ENCODE data around the gene TRIM24.

TRIM24 gene

GRCh38 chr7:138551102-138551501, 91.0 kb downstream of the TRIM24 start:
- no peak for TF ChIP-seq CTCF (IDR thresholded peaks at IDR 0.05; ENCODE audit: low read length, missing control alignments)
- no peak for DNase-seq (ENCODE audit: low read depth)
- no peak overlapping the region for H3K4me3 ChIP-seq (replicated peaks; ENCODE audit: low read depth, low read length)

GRCh38 chr7:138553805-138554204, 93.7 kb downstream of the TRIM24 start:
- no peak for DNase-seq (ENCODE audit: low read depth)
- no peak for TF ChIP-seq CTCF (IDR thresholded peaks at IDR 0.05; ENCODE audit: low read length, missing control alignments)
- H3K4me3 ChIP-seq (replicated peaks; ENCODE audit: low read depth, low read length) = no peak overlapping the region

- no peak for TF ChIP-seq CTCF (IDR thresholded peaks at IDR 0.05; ENCODE audit: low read length, missing control alignments)
- DNase-seq (ENCODE audit: low read depth) = no peak
- no peak overlapping the region for H3K4me3 ChIP-seq (replicated peaks; ENCODE audit: low read depth, low read length)
Observed at GRCh38 chr7:138554674-138555073, 94.6 kb downstream of the TRIM24 start.

GRCh38 chr7:138555684-138556083, 95.6 kb downstream of the TRIM24 start:
- TF ChIP-seq CTCF (IDR thresholded peaks at IDR 0.05; ENCODE audit: low read length, missing control alignments) = no peak
- H3K4me3 ChIP-seq (replicated peaks; ENCODE audit: low read depth, low read length) = no peak overlapping the region
- DNase-seq (ENCODE audit: low read depth) = no peak

GRCh38 chr7:138556771-138557484, 96.9 kb downstream of the TRIM24 start:
- H3K4me3 ChIP-seq (replicated peaks; ENCODE audit: low read depth, low read length) = no peak overlapping the region
- no peak for TF ChIP-seq CTCF (IDR thresholded peaks at IDR 0.05; ENCODE audit: low read length, missing control alignments)
- DNase-seq (ENCODE audit: low read depth) = peak; percentile 22

GRCh38 chr7:138559448-138559847, 99.4 kb downstream of the TRIM24 start:
- no peak overlapping the region for H3K4me3 ChIP-seq (replicated peaks; ENCODE audit: low read depth, low read length)
- no peak for TF ChIP-seq CTCF (IDR thresholded peaks at IDR 0.05; ENCODE audit: low read length, missing control alignments)
- no peak for DNase-seq (ENCODE audit: low read depth)

GRCh38 chr7:138563808-138564207, 103.7 kb downstream of the TRIM24 start:
- no peak for DNase-seq (ENCODE audit: low read depth)
- no peak for TF ChIP-seq CTCF (IDR thresholded peaks at IDR 0.05; ENCODE audit: low read length, missing control alignments)
- no peak overlapping the region for H3K4me3 ChIP-seq (replicated peaks; ENCODE audit: low read depth, low read length)
